Spleen (tissue), 7 donors: ENCODE data around the gene PSME3IP1.

Experiments
- CTCF ChIP-seq, 11 experiments: fragments of 200-600 bp in 7 of 11; fragments of 450-650 bp in 4 of 11; sonication (generic) in 4 of 11; IDR thresholded peaks in 8 of 11; conservative IDR thresholded peaks in 3 of 11; 1 replicate in 7 of 11; 2 replicates in 4 of 11; pipeline versions ENCODE4 v1.4.0 to v1.8.0; 2016 to 2021; ENCODE audit warnings: antibody characterized with exemption in 11 of 11, inconsistent platforms in 4 of 11, mild to moderate bottlenecking in 1 of 11
- POLR2AphosphoS5 ChIP-seq, 3 donors: sonication (generic); formaldehyde crosslinking; IDR thresholded peaks; one replicate each; pipeline ENCODE4 v1.5.1; 2017; ENCODE audit warnings: antibody characterized with exemption in 3 of 3
- donor health status: DM: no; HTN: no; CAD: no; lungs with moderate emphysema.
- donor health status: DM: no; HTN: no; CAD: no.
- donor health status: DM: no; HTN: no; CAD: no.

- no peak for TF ChIP-seq POLR2AphosphoS5 (IDR thresholded peaks at IDR 0.05)
- TF ChIP-seq CTCF (IDR thresholded peaks at IDR 0.05 in 8 of 11, conservative IDR thresholded peaks at IDR 0.05 in 3 of 11), result no peak
Observed at GRCh38 chr16:57165483-57165882, 20.4 kb downstream of the PSME3IP1 start.
